Measurements from ENCODE around the gene PCID2.

Gene PCID2

GRCh38 chr13:113187263-113187669 is 21.2 kb downstream of the PCID2 start:
- DNase-seq (ENCODE audit: low read depth in 2 of 2) = no peak

- DNase-seq (ENCODE audit: low read depth in 2 of 2) = no peak
Observed at GRCh38 chr13:113186061-113186900, 22.2 kb downstream of the PCID2 start.

- no peak for DNase-seq (ENCODE audit: low read depth in 2 of 2)
Observed at GRCh38 chr13:113184568-113185440, 23.7 kb downstream of the PCID2 start.

- DNase-seq (ENCODE audit: low read depth in 2 of 2) = no peak
Observed at GRCh38 chr13:113183450-113184129, 24.9 kb downstream of the PCID2 start.

- no peak for DNase-seq (ENCODE audit: low read depth in 2 of 2)
Observed at GRCh38 chr13:113182046-113182445, 26.4 kb downstream of the PCID2 start.

- DNase-seq (ENCODE audit: low read depth in 2 of 2) = no peak
Observed at GRCh38 chr13:113179374-113180230, 28.9 kb downstream of the PCID2 start.

- DNase-seq (ENCODE audit: low read depth in 2 of 2) = no peak
Observed at GRCh38 chr13:113178896-113179167, 29.6 kb downstream of the PCID2 start.

GRCh38 chr13:113178070-113178895 is 30.2 kb downstream of the PCID2 start:
- DNase-seq (ENCODE audit: low read depth in 2 of 2) = no peak

GRCh38 chr13:113176822-113177221 is 31.6 kb downstream of the PCID2 start:
- DNase-seq (ENCODE audit: low read depth in 2 of 2) = no peak

GRCh38 chr13:113176280-113176679 is 32.2 kb downstream of the PCID2 start:
- DNase-seq (ENCODE audit: low read depth in 2 of 2) = peak in 1 of 2 donors; percentile 34

- no peak for DNase-seq (ENCODE audit: low read depth in 2 of 2)
Observed at GRCh38 chr13:113172419-113172926, 36.0 kb downstream of the PCID2 start.

GRCh38 chr13:113171250-113172125 is 37.0 kb downstream of the PCID2 start:
- no peak for DNase-seq (ENCODE audit: low read depth in 2 of 2)

- DNase-seq (ENCODE audit: low read depth in 2 of 2) = no peak
Observed at GRCh38 chr13:113170511-113170910, 38.0 kb downstream of the PCID2 start.

- DNase-seq (ENCODE audit: low read depth in 2 of 2) = no peak
Observed at GRCh38 chr13:113169277-113170272, 38.9 kb downstream of the PCID2 start.

GRCh38 chr13:113168211-113168610 is 40.3 kb downstream of the PCID2 start:
- DNase-seq (ENCODE audit: low read depth in 2 of 2) = no peak

GRCh38 chr13:113167575-113167974 is 40.9 kb downstream of the PCID2 start:
- no peak for DNase-seq (ENCODE audit: low read depth in 2 of 2)

- no peak for DNase-seq (ENCODE audit: low read depth in 2 of 2)
Observed at GRCh38 chr13:113167155-113167554, 41.3 kb downstream of the PCID2 start.

GRCh38 chr13:113166681-113167080 is 41.8 kb downstream of the PCID2 start:
- DNase-seq (ENCODE audit: low read depth in 2 of 2) = no peak
